Measurements from ENCODE around the gene SLC26A1.

DNA sequence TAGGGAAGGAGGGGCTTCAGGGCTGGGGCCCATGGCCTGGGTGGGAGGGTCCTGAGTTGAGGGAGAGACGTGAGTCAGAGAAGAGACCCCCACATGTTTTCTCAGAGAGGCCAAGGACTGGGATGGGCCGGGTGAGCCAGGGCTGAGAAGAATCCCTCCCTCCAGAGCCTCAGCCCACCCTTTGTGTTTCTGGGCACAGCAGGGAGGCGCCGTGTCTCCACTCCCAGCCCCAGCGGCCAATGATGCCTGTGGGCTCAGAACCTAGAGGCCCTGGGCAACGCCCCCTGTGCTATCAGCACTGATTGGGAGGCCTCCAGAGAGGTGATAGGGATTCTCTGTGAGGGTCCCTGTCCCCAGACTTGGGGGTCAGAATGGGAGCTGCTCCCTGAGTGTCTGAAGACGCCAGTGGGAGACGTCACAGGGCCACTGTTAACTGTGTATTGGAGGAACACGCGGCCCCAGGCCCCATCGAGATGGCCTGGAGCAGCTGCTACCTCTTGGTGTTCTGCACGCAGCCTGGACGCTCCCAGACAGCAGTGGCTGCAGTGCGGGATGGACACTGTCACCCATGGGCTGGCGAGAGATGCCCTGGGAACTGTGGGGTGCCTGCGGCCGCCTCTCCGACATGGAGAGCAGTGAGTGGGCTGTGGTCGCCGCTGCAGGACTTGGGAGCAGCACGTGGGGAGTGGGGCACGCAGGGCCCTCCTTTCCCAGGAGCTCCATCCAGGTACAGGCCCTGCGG, 26.7 kb upstream of the SLC26A1 start:
- TF ChIP-seq POLR2AphosphoS5 (IDR thresholded peaks at IDR 0.05; ENCODE audit: low read depth, low read length) (no peak), SIN3A (IDR thresholded peaks at IDR 0.05; ENCODE audit: borderline replicate concordance, insufficient read depth, low read length) (no peak), TAF1 (IDR thresholded peaks at IDR 0.05; ENCODE audit: borderline replicate concordance, insufficient read depth, low read length) (no peak)
- TF ChIP-seq, protein P1, sequence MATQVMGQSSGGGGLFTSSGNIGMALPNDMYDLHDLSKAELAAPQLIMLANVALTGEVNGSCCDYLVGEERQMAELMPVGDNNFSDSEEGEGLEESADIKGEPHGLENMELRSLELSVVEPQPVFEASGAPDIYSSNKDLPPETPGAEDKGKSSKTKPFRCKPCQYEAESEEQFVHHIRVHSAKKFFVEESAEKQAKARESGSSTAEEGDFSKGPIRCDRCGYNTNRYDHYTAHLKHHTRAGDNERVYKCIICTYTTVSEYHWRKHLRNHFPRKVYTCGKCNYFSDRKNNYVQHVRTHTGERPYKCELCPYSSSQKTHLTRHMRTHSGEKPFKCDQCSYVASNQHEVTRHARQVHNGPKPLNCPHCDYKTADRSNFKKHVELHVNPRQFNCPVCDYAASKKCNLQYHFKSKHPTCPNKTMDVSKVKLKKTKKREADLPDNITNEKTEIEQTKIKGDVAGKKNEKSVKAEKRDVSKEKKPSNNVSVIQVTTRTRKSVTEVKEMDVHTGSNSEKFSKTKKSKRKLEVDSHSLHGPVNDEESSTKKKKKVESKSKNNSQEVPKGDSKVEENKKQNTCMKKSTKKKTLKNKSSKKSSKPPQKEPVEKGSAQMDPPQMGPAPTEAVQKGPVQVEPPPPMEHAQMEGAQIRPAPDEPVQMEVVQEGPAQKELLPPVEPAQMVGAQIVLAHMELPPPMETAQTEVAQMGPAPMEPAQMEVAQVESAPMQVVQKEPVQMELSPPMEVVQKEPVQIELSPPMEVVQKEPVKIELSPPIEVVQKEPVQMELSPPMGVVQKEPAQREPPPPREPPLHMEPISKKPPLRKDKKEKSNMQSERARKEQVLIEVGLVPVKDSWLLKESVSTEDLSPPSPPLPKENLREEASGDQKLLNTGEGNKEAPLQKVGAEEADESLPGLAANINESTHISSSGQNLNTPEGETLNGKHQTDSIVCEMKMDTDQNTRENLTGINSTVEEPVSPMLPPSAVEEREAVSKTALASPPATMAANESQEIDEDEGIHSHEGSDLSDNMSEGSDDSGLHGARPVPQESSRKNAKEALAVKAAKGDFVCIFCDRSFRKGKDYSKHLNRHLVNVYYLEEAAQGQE (IDR thresholded peaks at IDR 0.05; ENCODE audit: insufficient read depth in 1 of 2, low read depth in 2 of 2, low read length in 2 of 2): no peak

All from PFSK-1 (cell line).